Measurements from ENCODE around the gene ABHD12B.
A peak's percentile ranks its signal among the peaks of the same experiment; 100 is the strongest.

ABHD12B gene

GRCh38 chr14:50871914-50872732 lies at the start of gene ABHD12B:
Gene ABHD12B (plus strand): TSS chr14:50872053. CDS start chr14:50872175, 122 bp downstream.
- TF ChIP-seq CTCF (conservative IDR thresholded peaks at IDR 0.05; ENCODE audit: low read depth, low read length), result no peak
- no peak for DNase-seq (ENCODE audit: low read depth)
- peak within 1 kb of the TSS; percentile 20 for H3K4me3 ChIP-seq (ENCODE audit: low read length)

GRCh38 chr14:50822501-50823042 lies 49.3 kb upstream of the ABHD12B start:
- no peak for DNase-seq (ENCODE audit: low read depth)
- no peak overlapping the region for H3K4me3 ChIP-seq (ENCODE audit: low read length)
- no peak for TF ChIP-seq CTCF (conservative IDR thresholded peaks at IDR 0.05; ENCODE audit: low read depth, low read length)

GRCh38 chr14:50823051-50823761 lies 48.6 kb upstream of the ABHD12B start:
- TF ChIP-seq CTCF (conservative IDR thresholded peaks at IDR 0.05; ENCODE audit: low read depth, low read length), result no peak
- H3K4me3 ChIP-seq (ENCODE audit: low read length), result no peak overlapping the region
- no peak for DNase-seq (ENCODE audit: low read depth)

- no peak for TF ChIP-seq CTCF (conservative IDR thresholded peaks at IDR 0.05; ENCODE audit: low read depth, low read length)
- no peak overlapping the region for H3K4me3 ChIP-seq (ENCODE audit: low read length)
- DNase-seq (ENCODE audit: low read depth), result no peak
Observed at GRCh38 chr14:50823762-50824636, 47.9 kb upstream of the ABHD12B start.

- no peak overlapping the region for H3K4me3 ChIP-seq (ENCODE audit: low read length)
- no peak for TF ChIP-seq CTCF (conservative IDR thresholded peaks at IDR 0.05; ENCODE audit: low read depth, low read length)
- no peak for DNase-seq (ENCODE audit: low read depth)
Observed at GRCh38 chr14:50825307-50825706, 46.5 kb upstream of the ABHD12B start.

GRCh38 chr14:50826681-50827080 lies 45.2 kb upstream of the ABHD12B start:
- H3K4me3 ChIP-seq (ENCODE audit: low read length), result no peak overlapping the region
- no peak for TF ChIP-seq CTCF (conservative IDR thresholded peaks at IDR 0.05; ENCODE audit: low read depth, low read length)
- DNase-seq (ENCODE audit: low read depth), result no peak
